ENCODE results near the gene AGAP1.

GRCh38 chr2:235538144-235538639 lies 44.3 kb downstream of the AGAP1 start:
- TF ChIP-seq CTCF (IDR thresholded peaks at IDR 0.05) (no peak), POLR2AphosphoS5 (IDR thresholded peaks at IDR 0.05) (no peak), POLR2A (IDR thresholded peaks at IDR 0.05) (no peak)
